ENCODE results near the gene ARHGAP26. TPM values are rescaled to one million over a fixed set of nuclear protein-coding genes. Genes with fewer than 3 reads are reported as not detected.

Gene ARHGAP26
- total RNA-seq, 4 donors from 2014 or later = 35.0 to 72.2 (median 44.0) TPM

DNA sequence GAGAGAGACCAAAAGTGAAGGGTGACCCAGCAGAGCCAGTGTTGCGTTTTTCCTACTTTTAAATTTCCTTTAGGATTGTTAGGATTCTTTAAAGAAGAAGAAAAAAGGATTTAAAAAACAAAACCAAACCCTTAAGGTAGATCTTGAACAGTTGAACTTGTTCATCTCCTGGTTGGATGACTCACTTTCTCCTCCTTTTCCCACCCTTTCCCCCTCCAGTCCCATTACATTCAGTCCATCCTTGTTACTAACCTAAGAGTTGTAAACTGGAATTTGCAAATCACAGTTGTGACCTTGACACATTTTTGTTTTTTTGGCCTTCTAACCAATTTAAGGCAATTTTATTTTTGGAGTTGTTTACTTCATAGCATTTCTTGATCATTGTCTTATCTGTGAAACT, 289.2 kb downstream of the ARHGAP26 start:
- TF ChIP-seq CTCF (IDR thresholded peaks at IDR 0.05; ENCODE audit: low read depth) = no peak

DNA sequence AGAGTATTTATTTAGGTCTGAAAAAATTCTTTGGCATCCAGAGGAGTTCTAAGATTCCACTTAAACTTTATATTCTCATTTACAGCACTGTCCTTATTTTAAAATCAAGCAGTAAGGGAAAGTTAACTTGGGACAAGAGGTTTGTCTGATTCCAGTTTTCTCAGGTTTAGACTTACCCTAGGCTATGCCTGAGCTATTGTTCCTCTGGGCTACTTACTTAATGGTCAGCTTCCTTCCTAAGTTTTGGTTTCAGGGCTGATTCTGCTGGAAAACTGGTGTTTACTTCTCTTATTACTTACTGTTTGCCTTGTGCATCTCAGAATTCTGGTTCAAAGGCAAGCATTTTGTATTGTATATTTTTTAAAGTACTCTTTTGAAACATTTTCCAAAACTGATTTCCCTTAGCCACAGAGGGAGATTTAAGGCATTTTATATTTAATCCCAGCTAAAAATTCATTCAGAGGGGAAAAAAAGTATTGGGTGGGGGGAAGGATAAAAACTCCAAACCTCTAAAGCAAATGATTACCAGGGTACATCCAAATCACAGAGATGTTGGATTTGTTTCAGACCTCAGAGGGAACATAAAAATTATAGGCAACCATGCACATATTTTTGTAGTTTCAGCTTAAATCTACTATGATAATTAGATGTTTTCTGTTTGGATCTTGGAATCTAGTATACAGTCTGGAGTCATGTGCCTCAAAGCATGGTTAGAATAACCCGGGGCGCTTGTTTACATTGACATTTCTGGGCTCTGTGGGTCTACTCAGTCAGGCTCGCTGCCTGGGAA, 290.0 kb downstream of the ARHGAP26 start:
- no peak for TF ChIP-seq CTCF (IDR thresholded peaks at IDR 0.05; ENCODE audit: low read depth)

DNA sequence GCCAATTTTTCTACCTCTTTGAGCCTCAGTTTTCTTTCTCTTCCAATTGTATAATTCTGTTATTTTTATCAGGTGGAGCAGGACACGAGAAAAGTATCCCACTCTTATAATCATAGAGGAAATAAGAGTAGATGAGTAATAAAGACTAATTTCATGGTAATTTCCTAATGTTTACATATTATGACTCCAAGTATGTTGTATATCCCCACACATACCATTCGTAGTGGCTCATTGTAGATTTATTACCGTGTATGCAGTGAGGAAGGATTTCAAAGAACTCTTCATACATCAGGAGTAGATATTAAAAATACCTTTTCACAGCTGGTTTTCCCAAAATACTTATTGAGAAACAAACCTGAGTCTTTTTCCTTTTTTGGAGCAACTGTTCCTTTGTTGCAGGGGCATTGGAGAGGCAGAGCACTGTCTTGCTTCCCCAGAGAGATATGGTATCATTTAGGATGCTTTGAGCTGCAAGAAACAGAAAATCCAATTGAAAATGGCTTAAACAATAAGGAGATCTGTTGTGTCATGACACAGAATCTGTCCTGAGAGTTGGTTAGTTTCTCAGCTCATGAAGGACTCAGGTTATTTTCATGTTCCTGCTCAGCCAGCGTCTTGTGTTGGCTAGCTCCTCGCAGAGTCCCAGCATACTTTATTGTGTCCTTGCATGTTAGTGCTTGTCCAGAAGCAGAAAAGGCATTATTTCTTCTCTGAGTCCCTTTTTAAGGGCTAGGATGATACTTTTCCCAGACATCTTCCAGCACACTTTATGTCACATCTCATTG, 291.2 kb downstream of the ARHGAP26 start:
- TF ChIP-seq CTCF (IDR thresholded peaks at IDR 0.05; ENCODE audit: low read depth) = no peak

DNA sequence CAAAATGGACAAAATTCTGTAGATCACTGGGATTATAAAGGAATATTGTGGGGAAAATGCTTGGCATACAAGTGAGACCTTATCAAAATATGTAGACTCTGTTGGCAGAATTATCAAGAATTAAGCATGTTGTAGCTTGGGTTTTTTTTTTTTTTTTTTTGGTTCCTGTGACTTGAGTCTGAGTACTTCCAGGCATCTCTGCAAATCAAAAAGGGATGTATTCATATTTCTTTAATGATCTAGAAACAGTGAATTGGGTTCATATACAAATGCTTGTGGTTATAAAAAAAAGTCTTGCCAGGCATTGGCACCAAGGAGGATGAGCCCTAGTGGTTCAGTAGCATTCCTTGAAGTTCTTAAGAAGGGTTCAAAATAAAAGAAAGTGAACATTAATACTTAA, 292.2 kb downstream of the ARHGAP26 start:
- no peak for TF ChIP-seq CTCF (IDR thresholded peaks at IDR 0.05; ENCODE audit: low read depth)

GRCh38 chr5:143063175-143063970, 293.2 kb downstream of the ARHGAP26 start:
- TF ChIP-seq CTCF (IDR thresholded peaks at IDR 0.05; ENCODE audit: low read depth) = no peak

DNA sequence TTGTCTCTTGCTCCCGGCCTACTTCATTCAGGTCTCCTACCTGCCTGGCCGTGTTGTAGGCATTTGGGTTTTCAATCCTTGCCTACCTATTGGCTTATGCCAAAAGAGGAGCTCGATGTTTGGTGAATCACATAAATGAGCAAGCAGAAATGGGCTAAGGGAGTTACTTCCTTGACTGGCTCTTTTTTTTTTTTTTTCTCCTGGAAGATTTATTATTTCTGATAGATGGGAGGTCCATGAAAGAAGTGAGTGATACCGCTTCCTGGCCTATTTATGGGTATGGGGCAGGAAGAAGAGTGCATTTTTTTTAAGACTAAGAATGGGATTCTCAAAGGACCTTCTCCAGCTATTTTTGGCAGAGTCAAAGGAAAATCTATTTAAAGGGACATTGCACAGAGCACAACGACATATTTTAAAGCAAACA, 294.1 kb downstream of the ARHGAP26 start:
- no peak for TF ChIP-seq CTCF (IDR thresholded peaks at IDR 0.05; ENCODE audit: low read depth)

DNA sequence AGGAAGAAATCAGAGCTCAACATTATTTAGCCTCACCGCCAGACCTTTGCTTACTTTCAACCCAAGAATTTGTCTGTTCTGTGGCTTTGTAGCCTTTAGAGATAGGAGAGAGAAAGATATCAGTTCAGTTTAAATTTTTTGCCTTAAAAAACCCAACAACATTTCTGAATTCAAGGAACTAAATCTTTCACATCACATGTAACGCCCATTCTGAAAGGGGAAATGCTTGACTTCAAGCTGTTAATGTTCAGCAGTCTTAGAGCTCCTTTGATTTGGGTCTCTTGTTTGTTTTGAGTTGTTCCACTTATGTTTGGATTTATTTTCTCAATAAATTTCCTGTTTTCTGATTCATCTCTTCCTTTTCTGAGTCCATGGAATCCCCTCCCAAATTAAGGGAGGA, 294.5 kb downstream of the ARHGAP26 start:
- no peak for TF ChIP-seq CTCF (IDR thresholded peaks at IDR 0.05; ENCODE audit: low read depth)
